H1 (cell line): ENCODE measurements around the gene MNS1. TPM values are rescaled to one million over a fixed set of nuclear protein-coding genes. Genes with fewer than 3 reads are reported as not detected.

Source experiments
- CTCF ChIA-PET: fragments of 300-600 bp; sonication (Branson Sonifier 250); formaldehyde crosslinking; loops from one replicate; lab custom pipeline; 2021; ENCODE audit not compliant: partially characterized antibody; lab: Charles Lee
- POLR2A ChIA-PET: fragments of 300-600 bp; sonication (Branson Sonifier 250); formaldehyde crosslinking; loops from one replicate; lab custom pipeline; 2021; ENCODE audit warnings: inconsistent platforms; ENCODE audit not compliant: partially characterized antibody; lab: Charles Lee
- DNase-seq, 2 experiments: peaks; one replicate each; pipeline versions ENCODE4 v3.0.0 to v3.0.0-alpha.2; 2010 to 2022; ENCODE audit warnings: low spot score in 2 of 2, low read depth in 1 of 2, mixed read lengths in 1 of 2
- FAIRE-seq: peaks from 2 replicates; lab custom pipeline; 2011; peaks lifted over from hg19 to GRCh38; lab: Jason Lieb, UNC
- H2AFZ ChIP-seq: 2 replicates; pipeline ENCODE4 v1.8.1; 2012; ENCODE audit warnings: low read length, inconsistent platforms
- H2AK5ac ChIP-seq: 2 replicates; pipeline ENCODE4 v1.6.1; 2013; ENCODE audit warnings: low read depth, low read length
- H2BK120ac ChIP-seq: replicated peaks from 2 replicates; pipeline ENCODE3; 2013; ENCODE audit warnings: low read depth, low read length, inconsistent platforms
- H2BK12ac ChIP-seq: 2 replicates; pipeline ENCODE4 v1.6.1; 2013; ENCODE audit warnings: low read depth, low read length
- H2BK15ac ChIP-seq: 2 replicates; pipeline ENCODE4 v1.6.1; 2013; ENCODE audit warnings: low read length
- H2BK20ac ChIP-seq: 2 replicates; pipeline ENCODE4 v1.6.1; 2013; ENCODE audit warnings: low read length
- H2BK5ac ChIP-seq: 2 replicates; pipeline ENCODE4 v1.6.1; 2013; ENCODE audit warnings: low read depth, low read length
- H3K14ac ChIP-seq: 2 replicates; pipeline ENCODE4 v1.6.1; 2013; ENCODE audit warnings: inconsistent platforms; ENCODE audit not compliant: insufficient read length
- H3K18ac ChIP-seq: 2 replicates; pipeline ENCODE4 v1.6.1; 2013; ENCODE audit warnings: low read length; ENCODE audit errors: extremely low read depth
- H3K23ac ChIP-seq: 2 replicates; pipeline ENCODE4 v1.6.1; 2013; ENCODE audit warnings: inconsistent platforms; ENCODE audit not compliant: insufficient read length
- H3K23me2 ChIP-seq: 2 replicates; pipeline ENCODE4 v1.6.1; 2013; ENCODE audit warnings: low read depth, low read length
- H3K27ac ChIP-seq: 2 replicates; pipeline ENCODE4 v1.6.1; 2011; ENCODE audit warnings: low read depth, low read length, inconsistent platforms
- H3K27me3 ChIP-seq, 4 experiments: replicated peaks in 1 of 4; 1 replicate in 1 of 4; 2 replicates in 3 of 4; pipeline versions ENCODE4 v1.6.1 to v1.8.1; 2011 to 2013; ENCODE audit warnings: low read length in 3 of 4, mild to moderate bottlenecking in 3 of 4, inconsistent platforms in 2 of 4, mixed read lengths in 2 of 4, moderate library complexity in 1 of 4; ENCODE audit not compliant: control insufficient read depth in 3 of 4, insufficient read depth in 3 of 4; ENCODE audit errors: extremely low read depth in 1 of 4
- H3K36me3 ChIP-seq, 4 experiments: 2 replicates each; pipeline versions ENCODE4 v1.6.1 to v1.8.1; 2011 to 2013; ENCODE audit warnings: mild to moderate bottlenecking in 4 of 4, low read length in 3 of 4, moderate library complexity in 2 of 4, control low read depth in 1 of 4, inconsistent platforms in 1 of 4; ENCODE audit not compliant: insufficient read depth in 4 of 4, control insufficient read depth in 2 of 4
- H3K4ac ChIP-seq: replicated peaks from 2 replicates; pipeline ENCODE3; 2013; ENCODE audit warnings: low read length, low read depth, mixed read lengths, inconsistent platforms; ENCODE audit not compliant: insufficient read length
- H3K4me1 ChIP-seq, 4 experiments: replicated peaks in 1 of 4; 1 replicate in 1 of 4; 2 replicates in 3 of 4; pipeline versions ENCODE4 v1.6.1 to v1.8.1; 2011 to 2013; ENCODE audit warnings: low read length in 3 of 4, inconsistent platforms in 2 of 4, mixed read lengths in 1 of 4; ENCODE audit not compliant: insufficient read depth in 4 of 4, control insufficient read depth in 3 of 4
- H3K4me2 ChIP-seq, 2 experiments: 2 replicates each; pipeline versions ENCODE4 v1.6.1 to v1.8.1; 2011 to 2013; ENCODE audit warnings: low read depth in 2 of 2, low read length in 2 of 2, control low read depth in 1 of 2, inconsistent platforms in 1 of 2, mild to moderate bottlenecking in 1 of 2; ENCODE audit not compliant: insufficient read depth in 1 of 2
- H3K4me3 ChIP-seq, 4 experiments: fragments of 200-600, 300-600 bp in 1 of 4; sonication (generic), shearing (Covaris generic), sonication (Bioruptor Twin) in 1 of 4; 2 replicates each; pipeline versions ENCODE4 v1.5.1 to v1.8.1; 2011 to 2016; ENCODE audit warnings: low read length in 4 of 4, low read depth in 3 of 4, control low read depth in 2 of 4, inconsistent platforms in 2 of 4, mild to moderate bottlenecking in 2 of 4, mixed read lengths in 1 of 4, moderate library complexity in 1 of 4; ENCODE audit not compliant: insufficient read depth in 2 of 4; ENCODE audit errors: extremely low read depth in 1 of 4
- H3K56ac ChIP-seq: replicated peaks from 2 replicates; pipeline ENCODE3; 2013; ENCODE audit warnings: low read depth, mild to moderate bottlenecking, mixed read lengths, low read length, inconsistent platforms; ENCODE audit not compliant: insufficient read length
- H3K79me1 ChIP-seq: 2 replicates; pipeline ENCODE4 v1.6.1; 2013; ENCODE audit warnings: low read depth, low read length, control low read depth
- H3K79me2 ChIP-seq, 2 experiments: 2 replicates each; pipeline versions ENCODE4 v1.6.1 to v1.8.1; 2012 to 2013; ENCODE audit warnings: low read length in 2 of 2, mild to moderate bottlenecking in 2 of 2, inconsistent platforms in 1 of 2; ENCODE audit not compliant: insufficient read depth in 2 of 2, control insufficient read depth in 1 of 2
- H3K9ac ChIP-seq, 4 experiments: replicated peaks in 1 of 4; 1 replicate in 1 of 4; 2 replicates in 3 of 4; pipeline versions ENCODE4 v1.6.1 to v1.8.1; 2011 to 2013; ENCODE audit warnings: low read depth in 3 of 4, low read length in 3 of 4, control low read depth in 2 of 4, mild to moderate bottlenecking in 2 of 4, moderate library complexity in 2 of 4, inconsistent platforms in 1 of 4; ENCODE audit errors: extremely low read depth in 1 of 4
- H3K9me3 ChIP-seq, 2 experiments: 2 replicates each; pipeline versions ENCODE4 v1.6.1 to v1.8.1; 2012 to 2013; ENCODE audit warnings: mild to moderate bottlenecking in 2 of 2, moderate library complexity in 2 of 2, control low read depth in 1 of 2, inconsistent platforms in 1 of 2, low read depth in 1 of 2, low read length in 1 of 2, mixed read lengths in 1 of 2; ENCODE audit not compliant: insufficient read depth in 2 of 2
- H4K20me1 ChIP-seq, 2 experiments: replicated peaks in 1 of 2; 2 replicates each; pipeline versions ENCODE3 to v1.8.1; 2011 to 2013; ENCODE audit warnings: inconsistent platforms in 2 of 2, low read length in 2 of 2, mild to moderate bottlenecking in 1 of 2; ENCODE audit not compliant: insufficient read depth in 2 of 2, control insufficient read depth in 1 of 2
- H4K5ac ChIP-seq: 2 replicates; pipeline ENCODE4 v1.6.1; 2013; ENCODE audit warnings: low read length, low read depth, mixed read lengths, inconsistent platforms; ENCODE audit not compliant: insufficient read length
- H4K8ac ChIP-seq: 2 replicates; pipeline ENCODE4 v1.8.0; 2013; ENCODE audit warnings: mild to moderate bottlenecking, moderate library complexity, low read length, inconsistent platforms; ENCODE audit not compliant: insufficient read depth; ENCODE audit errors: extremely low read depth
- H4K91ac ChIP-seq: replicated peaks from 2 replicates; pipeline ENCODE3; 2013; ENCODE audit warnings: low read length, mixed read lengths, inconsistent platforms; ENCODE audit not compliant: insufficient read length
- CREB1 ChIP-seq: IDR thresholded peaks from 2 replicates; pipeline ENCODE4 v1.6.1; 2012; ENCODE audit warnings: inconsistent platforms
- CTCF ChIP-seq, 3 experiments: IDR thresholded peaks; 1 replicate in 2 of 3; 2 replicates in 1 of 3; pipeline versions ENCODE4 v1.5.1 to v1.6.1; 2011; ENCODE audit warnings: low read length in 3 of 3, mild to moderate bottlenecking in 3 of 3, inconsistent platforms in 2 of 3, low read depth in 1 of 3, moderate library complexity in 1 of 3; ENCODE audit not compliant: insufficient read depth in 1 of 3; ENCODE audit errors: control extremely low read depth in 1 of 3
- FOSL1 ChIP-seq: IDR thresholded peaks from 2 replicates; pipeline ENCODE4 v1.6.1; 2011; ENCODE audit warnings: mild to moderate bottlenecking, low read depth, low read length, moderate library complexity; ENCODE audit not compliant: insufficient read depth
- JUN ChIP-seq: IDR thresholded peaks from 2 replicates; pipeline ENCODE4 v1.6.1; 2011; ENCODE audit warnings: low read depth, mild to moderate bottlenecking, improper control_type of control experiment, low read length
- NRF1 ChIP-seq: IDR thresholded peaks from 2 replicates; pipeline ENCODE4 v1.6.1; 2011; ENCODE audit warnings: mild to moderate bottlenecking, low read depth, low read length, improper control_type of control experiment
- POLR2AphosphoS5 ChIP-seq: IDR thresholded peaks from 2 replicates; pipeline ENCODE4 v1.6.1; 2011; ENCODE audit warnings: low read depth, low read length
- POU5F1 ChIP-seq: IDR thresholded peaks from 2 replicates; pipeline ENCODE4 v1.6.1; 2011; ENCODE audit warnings: low read depth, mild to moderate bottlenecking, low read length, moderate library complexity
- TAF7 ChIP-seq: optimal IDR thresholded peaks from 2 replicates; pipeline ENCODE3; 2011; ENCODE audit warnings: low read depth, mild to moderate bottlenecking, inconsistent platforms, low read length, moderate library complexity, borderline replicate concordance
- TBP ChIP-seq: IDR thresholded peaks from 2 replicates; pipeline ENCODE4 v1.6.1; 2011; ENCODE audit warnings: low read depth, low read length, improper control_type of control experiment
- WGBS, 2 experiments: shearing (Covaris generic) in 1 of 2; methylation state at CpG; one replicate each; pipeline versions ENCODE4 v1.1.6 to v1.1.7; 2013 to 2015; ENCODE audit warnings: low lambda C conversion rate in 2 of 2, mixed read lengths in 2 of 2, inconsistent platforms in 1 of 2, low coverage in 1 of 2, missing lambda C conversion rate in 1 of 2; ENCODE audit not compliant: insufficient replicate concordance in 2 of 2, insufficient coverage in 1 of 2, insufficient read length in 1 of 2; ENCODE audit errors: extremely low coverage in 1 of 2, missing lambda C conversion rate in 1 of 2; 5-methylcytosine and 5-hydroxymethylcytosine counted together
- polyA plus RNA-seq, 7 experiments: library from polyadenylated mRNA; depleted of rRNA in 3 of 7; stranded (reverse) in 5 of 7; unstranded in 2 of 7; fragments of >200 nt in 5 of 7; fragments of 200-250 nt in 2 of 7; gene quantifications; 1 replicate in 5 of 7; 2 replicates in 1 of 7; 4 replicates in 1 of 7; pipeline versions ENCODE4 v1.2.1 to v1.2.3, GENCODE V29; 2011 to 2013; ENCODE audit warnings: missing spikeins in 2 of 7, mixed read lengths in 2 of 7
- total RNA-seq: library from RNA; stranded (reverse); fragmentation: NEBNext Ultra II Directional; extraction: Animal tissue kit (Norgen Biotek cat#: 25700); gene quantifications from 2 replicates; pipeline ENCODE4 v1.2.1, GENCODE V29; 2021
- TF ChIP-seq, protein P1 (sequence below): IDR thresholded peaks from 2 replicates; pipeline ENCODE4 v1.6.1; 2012; ENCODE audit warnings: inconsistent platforms

Gene MNS1
- total and polyA plus RNA-seq, 2 of the 8 experiments (the other 6 are each of a cell fraction or from before 2014, with no cell fraction given), result 0.57 TPM; not detected in 1

- FAIRE-seq (no peak), DNase-seq (no peak)
- H3K27me3 ChIP-seq, result no peaks in the 10 kb centered on the region
- WGBS, 2 experiments, result 98% methylated on average over 4 of the region's 4 CpGs; no CpG with 5 or more reads in 1 of the 2 experiments
- no peak overlapping the region for H4K91ac ChIP-seq
- H4K20me1 ChIP-seq, result no peaks in the 10 kb centered on the region
- H3K9me3 ChIP-seq, result no peaks in the 10 kb centered on the region
- ChIA-PET POLR2A (no interaction called here), CTCF (interaction anchor here (0.6 to 9.0 kb wide), 5 partner anchors 40 to 653 kb away, joined by 3 to 113 read pairs (median 3); no protein-coding TSS in a partner anchor)
- no peaks in the 10 kb centered on the region for H3K23me2 ChIP-seq
- no peak overlapping the region for H3K4me2 ChIP-seq
- no peak overlapping the region for H2BK5ac ChIP-seq
- no peak overlapping the region for H3K9ac ChIP-seq
- no peaks in the 10 kb centered on the region for H3K4me1 ChIP-seq
- H3K36me3 ChIP-seq, result no peaks in the 10 kb centered on the region
- H3K23ac ChIP-seq, result no peak overlapping the region
- no peak overlapping the region for H3K56ac ChIP-seq
- no peak overlapping the region for H2BK12ac ChIP-seq
- H3K18ac ChIP-seq, result no peak overlapping the region
- H2BK120ac ChIP-seq, result no peak overlapping the region
- H3K79me2 ChIP-seq, result no peaks in the 10 kb centered on the region
- H3K79me1 ChIP-seq, result no peaks in the 10 kb centered on the region
- no peak overlapping the region for H4K5ac ChIP-seq
- no peak overlapping the region for H3K27ac ChIP-seq
- H3K4ac ChIP-seq, result no peak overlapping the region
- no peak overlapping the region for H2BK20ac ChIP-seq
- no peak overlapping the region for H2BK15ac ChIP-seq
- no peak overlapping the region for H2AFZ ChIP-seq
- no peak overlapping the region for H2AK5ac ChIP-seq
- TF ChIP-seq POU5F1, result no peak
- TF ChIP-seq JUN, result no peak
- TF ChIP-seq, protein P1, sequence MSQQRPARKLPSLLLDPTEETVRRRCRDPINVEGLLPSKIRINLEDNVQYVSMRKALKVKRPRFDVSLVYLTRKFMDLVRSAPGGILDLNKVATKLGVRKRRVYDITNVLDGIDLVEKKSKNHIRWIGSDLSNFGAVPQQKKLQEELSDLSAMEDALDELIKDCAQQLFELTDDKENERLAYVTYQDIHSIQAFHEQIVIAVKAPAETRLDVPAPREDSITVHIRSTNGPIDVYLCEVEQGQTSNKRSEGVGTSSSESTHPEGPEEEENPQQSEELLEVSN, result no peak
- TF ChIP-seq CREB1, result no peak
- TF ChIP-seq TAF7, result no peak
- TF ChIP-seq POLR2AphosphoS5, result no peak
- TF ChIP-seq FOSL1, result no peak
- TF ChIP-seq NRF1, result no peak
- TF ChIP-seq CTCF (IDR thresholded peaks at IDR 0.05; ENCODE audit: control extremely low read depth in 1 of 3, insufficient read depth in 1 of 3, low read depth in 1 of 3, low read length in 3 of 3), result no peak
- TF ChIP-seq TBP, result no peak
- H4K8ac ChIP-seq, result no peak overlapping the region; the same call in 1 of the 2 replicates
- H3K14ac ChIP-seq, result no peak overlapping the region
- no peak overlapping the region for H3K4me3 ChIP-seq
Observed at GRCh38 chr15:56492791-56493555, 28.0 kb upstream of the MNS1 start.
